Measurements from ENCODE around the gene ARFGEF2.

ARFGEF2 gene

GRCh38 chr20:48949304-48950170, 28.0 kb downstream of the ARFGEF2 start:
- Mint-ChIP-seq H3K4me3 (no peak overlapping the region), H3K27me3 (no peaks in the 10 kb centered on the region), H3K27ac (no peak overlapping the region), H3K9me3 (no peaks in the 10 kb centered on the region), H3K4me1 (ENCODE audit: low read depth) (peaks cover 3% of the 10 kb centered on the region), H3K36me3 (ENCODE audit: low read depth) (peaks cover 46% of the 10 kb centered on the region)

DNA sequence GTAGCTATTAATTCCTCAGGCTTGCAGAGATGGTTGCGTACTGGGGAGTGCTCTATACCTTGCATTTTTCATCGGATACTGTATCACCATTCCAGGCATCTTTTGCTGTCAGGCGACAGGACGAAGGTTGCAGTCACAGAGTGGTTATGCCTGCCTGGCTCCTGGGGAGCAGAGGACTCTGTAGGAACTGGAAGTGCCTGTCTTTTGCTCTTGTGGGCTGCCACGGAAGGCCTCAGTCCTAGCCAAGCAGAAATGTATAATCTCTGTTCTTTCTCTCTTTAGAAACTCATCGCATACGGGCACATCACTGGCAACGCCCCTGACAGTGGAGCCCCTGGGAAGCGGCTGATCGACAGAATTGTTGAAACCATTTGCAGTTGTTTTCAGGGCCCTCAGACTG, 29.5 kb downstream of the ARFGEF2 start:
- peaks cover 51% of the 10 kb centered on the region for H3K36me3 Mint-ChIP-seq (ENCODE audit: low read depth)
- no peaks in the 10 kb centered on the region for H3K4me1 Mint-ChIP-seq (ENCODE audit: low read depth)
- no peaks in the 10 kb centered on the region for H3K9me3 Mint-ChIP-seq
- H3K4me3 Mint-ChIP-seq: no peak overlapping the region
- no peaks in the 10 kb centered on the region for H3K27me3 Mint-ChIP-seq
- no peak overlapping the region for H3K27ac Mint-ChIP-seq

- Mint-ChIP-seq H3K36me3 (ENCODE audit: low read depth) (peaks cover 51% of the 10 kb centered on the region), H3K4me3 (no peak overlapping the region), H3K27me3 (no peaks in the 10 kb centered on the region), H3K9me3 (no peaks in the 10 kb centered on the region), H3K4me1 (ENCODE audit: low read depth) (no peaks in the 10 kb centered on the region), H3K27ac (no peak overlapping the region)
Observed at GRCh38 chr20:48951646-48952045, 30.1 kb downstream of the ARFGEF2 start.

DNA sequence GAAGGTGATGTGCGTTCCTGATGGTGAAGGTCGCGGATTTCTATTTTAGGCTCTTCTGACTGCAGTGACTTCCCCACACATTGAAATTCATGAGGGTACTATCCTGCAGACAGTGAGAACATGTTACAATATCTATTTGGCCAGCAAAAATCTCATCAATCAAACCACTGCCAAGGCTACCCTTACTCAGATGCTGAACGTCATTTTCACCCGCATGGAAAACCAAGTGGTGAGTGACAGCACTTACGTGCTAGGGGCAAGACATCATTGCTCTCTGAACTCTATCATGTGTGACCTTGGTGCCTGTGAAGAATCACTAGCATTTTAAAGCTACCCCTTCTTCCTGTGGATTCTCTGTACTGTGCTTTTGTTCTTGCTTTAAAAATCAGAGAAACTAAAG, 31.1 kb downstream of the ARFGEF2 start:
- H3K36me3 Mint-ChIP-seq (ENCODE audit: low read depth): peaks cover 59% of the 10 kb centered on the region
- H3K4me1 Mint-ChIP-seq (ENCODE audit: low read depth): no peaks in the 10 kb centered on the region
- no peaks in the 10 kb centered on the region for H3K27me3 Mint-ChIP-seq
- H3K27ac Mint-ChIP-seq: no peak overlapping the region
- no peaks in the 10 kb centered on the region for H3K9me3 Mint-ChIP-seq
- H3K4me3 Mint-ChIP-seq: no peak overlapping the region

DNA sequence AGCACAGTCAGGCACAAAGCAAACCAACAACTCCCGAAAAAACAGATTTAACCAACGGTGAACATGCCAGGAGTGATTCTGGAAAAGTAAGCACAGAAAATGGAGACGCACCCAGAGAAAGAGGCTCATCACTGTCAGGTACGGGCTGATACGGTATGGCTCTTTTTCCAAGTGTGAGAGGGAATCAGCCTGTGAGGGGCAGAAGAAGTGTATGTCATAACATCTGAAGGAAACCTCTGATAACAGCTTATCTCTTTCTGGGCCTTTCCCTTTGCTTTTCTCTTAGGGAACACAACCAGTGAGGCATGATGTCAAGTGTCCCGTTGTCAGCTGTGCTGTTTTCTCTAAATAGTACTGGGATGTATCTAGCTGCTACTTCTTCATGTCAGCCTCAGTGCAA, 32.1 kb downstream of the ARFGEF2 start:
- H3K9me3 Mint-ChIP-seq: no peaks in the 10 kb centered on the region
- H3K36me3 Mint-ChIP-seq (ENCODE audit: low read depth): peaks cover 60% of the 10 kb centered on the region
- no peaks in the 10 kb centered on the region for H3K27me3 Mint-ChIP-seq
- no peak overlapping the region for H3K4me3 Mint-ChIP-seq
- no peak overlapping the region for H3K27ac Mint-ChIP-seq
- no peaks in the 10 kb centered on the region for H3K4me1 Mint-ChIP-seq (ENCODE audit: low read depth)

GRCh38 chr20:48956052-48956451, 34.5 kb downstream of the ARFGEF2 start:
- Mint-ChIP-seq H3K27ac (no peak overlapping the region), H3K27me3 (no peaks in the 10 kb centered on the region), H3K4me3 (no peak overlapping the region), H3K4me1 (ENCODE audit: low read depth) (peaks cover 4% of the 10 kb centered on the region), H3K36me3 (ENCODE audit: low read depth) (peaks cover 62% of the 10 kb centered on the region), H3K9me3 (no peaks in the 10 kb centered on the region)

- H3K27me3 Mint-ChIP-seq: no peaks in the 10 kb centered on the region
- H3K9me3 Mint-ChIP-seq: no peaks in the 10 kb centered on the region
- H3K4me1 Mint-ChIP-seq (ENCODE audit: low read depth): peaks cover 4% of the 10 kb centered on the region
- H3K36me3 Mint-ChIP-seq (ENCODE audit: low read depth): peaks cover 53% of the 10 kb centered on the region
- H3K27ac Mint-ChIP-seq: no peak overlapping the region
- H3K4me3 Mint-ChIP-seq: no peak overlapping the region
Observed at GRCh38 chr20:48957053-48957481, 35.6 kb downstream of the ARFGEF2 start.

- Mint-ChIP-seq H3K27ac (no peak overlapping the region), H3K27me3 (no peaks in the 10 kb centered on the region), H3K9me3 (no peaks in the 10 kb centered on the region), H3K4me1 (ENCODE audit: low read depth) (peaks cover 4% of the 10 kb centered on the region), H3K4me3 (no peak overlapping the region), H3K36me3 (ENCODE audit: low read depth) (peaks cover 49% of the 10 kb centered on the region)
Observed at GRCh38 chr20:48957533-48957932, 36.0 kb downstream of the ARFGEF2 start.

GRCh38 chr20:48958743-48959142, 37.2 kb downstream of the ARFGEF2 start:
- Mint-ChIP-seq H3K36me3 (ENCODE audit: low read depth) (peaks cover 46% of the 10 kb centered on the region), H3K27ac (no peak overlapping the region), H3K4me1 (ENCODE audit: low read depth) (peaks cover 4% of the 10 kb centered on the region), H3K27me3 (no peaks in the 10 kb centered on the region), H3K4me3 (no peak overlapping the region), H3K9me3 (no peaks in the 10 kb centered on the region)

GRCh38 chr20:48959899-48960550, 38.5 kb downstream of the ARFGEF2 start:
- H3K36me3 Mint-ChIP-seq (ENCODE audit: low read depth): peaks cover 45% of the 10 kb centered on the region
- H3K4me1 Mint-ChIP-seq (ENCODE audit: low read depth): peaks cover 4% of the 10 kb centered on the region
- H3K9me3 Mint-ChIP-seq: no peaks in the 10 kb centered on the region
- no peak overlapping the region for H3K27ac Mint-ChIP-seq
- no peaks in the 10 kb centered on the region for H3K27me3 Mint-ChIP-seq
- no peak overlapping the region for H3K4me3 Mint-ChIP-seq

GRCh38 chr20:48962421-48962820, 40.9 kb downstream of the ARFGEF2 start:
- Mint-ChIP-seq H3K9me3 (no peaks in the 10 kb centered on the region), H3K27ac (no peak overlapping the region), H3K36me3 (ENCODE audit: low read depth) (peaks cover 39% of the 10 kb centered on the region), H3K27me3 (no peaks in the 10 kb centered on the region), H3K4me3 (no peak overlapping the region), H3K4me1 (ENCODE audit: low read depth) (peaks cover 4% of the 10 kb centered on the region)

DNA sequence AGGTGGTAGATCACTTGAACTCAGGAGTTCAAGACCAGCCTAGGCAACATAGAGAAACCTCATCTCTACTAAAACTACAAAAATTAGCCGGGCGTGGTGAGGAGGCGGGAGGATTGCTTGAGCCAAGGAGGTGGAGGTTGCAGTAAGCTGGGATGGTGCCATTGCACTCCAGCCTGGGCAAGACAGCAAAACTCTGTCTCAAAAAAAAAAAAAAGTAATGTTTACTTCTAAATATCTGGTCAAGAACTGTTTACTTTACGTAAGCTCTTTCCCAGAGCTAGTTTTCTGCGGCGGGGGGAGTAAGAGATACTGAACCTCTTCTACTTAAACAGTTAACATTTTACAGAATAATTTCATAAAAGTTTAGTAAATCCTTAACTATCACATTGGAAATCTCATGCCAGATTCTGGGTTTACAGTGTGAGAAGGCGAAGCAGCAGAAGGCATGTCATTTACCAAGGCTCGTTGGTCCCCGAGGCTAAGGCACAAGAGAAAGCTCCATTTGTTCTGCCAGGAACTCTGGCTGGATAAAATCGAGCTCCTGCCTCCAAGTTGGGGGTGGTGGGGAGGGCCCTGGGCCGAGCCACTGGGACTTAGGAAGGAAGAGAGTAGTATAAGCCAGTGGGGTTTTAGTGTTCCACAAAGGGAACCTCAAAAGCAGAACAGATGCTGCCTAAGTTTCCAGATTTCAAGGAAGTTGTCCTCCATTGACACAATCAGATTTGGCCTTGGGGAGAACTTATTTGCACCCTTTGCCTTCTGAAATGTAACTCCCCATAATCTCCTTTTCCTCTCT, 41.7 kb downstream of the ARFGEF2 start:
- Mint-ChIP-seq H3K4me1 (ENCODE audit: low read depth) (peaks cover 4% of the 10 kb centered on the region), H3K36me3 (ENCODE audit: low read depth) (peaks cover 38% of the 10 kb centered on the region), H3K4me3 (no peak overlapping the region), H3K27ac (no peak overlapping the region), H3K9me3 (no peaks in the 10 kb centered on the region), H3K27me3 (no peaks in the 10 kb centered on the region)

GRCh38 chr20:48965189-48965910, 43.8 kb downstream of the ARFGEF2 start:
- H3K4me1 Mint-ChIP-seq (ENCODE audit: low read depth): no peaks in the 10 kb centered on the region
- no peaks in the 10 kb centered on the region for H3K27me3 Mint-ChIP-seq
- peaks cover 47% of the 10 kb centered on the region for H3K36me3 Mint-ChIP-seq (ENCODE audit: low read depth)
- no peak overlapping the region for H3K27ac Mint-ChIP-seq
- no peaks in the 10 kb centered on the region for H3K9me3 Mint-ChIP-seq
- no peak overlapping the region for H3K4me3 Mint-ChIP-seq

GRCh38 chr20:48970681-48971365, 49.3 kb downstream of the ARFGEF2 start:
- Mint-ChIP-seq H3K36me3 (ENCODE audit: low read depth) (peaks cover 74% of the 10 kb centered on the region), H3K27ac (no peak overlapping the region), H3K4me3 (no peak overlapping the region), H3K4me1 (ENCODE audit: low read depth) (no peaks in the 10 kb centered on the region), H3K9me3 (no peaks in the 10 kb centered on the region), H3K27me3 (no peaks in the 10 kb centered on the region)
